SK-N-SH (cell line): Measurements from ENCODE around the gene FIBP. TPM values are rescaled to one million over a fixed set of nuclear protein-coding genes. Genes with fewer than 3 reads are reported as not detected.

Source experiments
- CTCF ChIA-PET: fragments of 300-600, 350-600 bp; formaldehyde crosslinking; extraction: SDS; loops from one replicate; lab custom pipeline; 2021; lab: Yijun Ruan, JAX
- POLR2A ChIA-PET: fragments of 350-600 bp; sonication (Branson Sonifier 250); formaldehyde crosslinking; extraction: SDS; loops from one replicate; lab custom pipeline; 2020; ENCODE audit warnings: antibody characterized with exemption, inconsistent platforms; lab: Yijun Ruan, JAX
- DNase-seq: peaks from one replicate; pipeline ENCODE4 v3.0.0; 2012
- H2AFZ ChIP-seq: fragments of 200-600 bp; sonication (generic); 2 replicates; pipeline ENCODE4 v1.8.1; 2016; ENCODE audit warnings: antibody characterized with exemption, mild to moderate bottlenecking, low read depth
- H3F3A ChIP-seq: fragments of 200-600 bp; sonication (generic); replicated peaks from 2 replicates; pipeline ENCODE3; 2016; ENCODE audit warnings: antibody characterized with exemption, mild to moderate bottlenecking; ENCODE audit not compliant: insufficient read depth
- H3K27ac ChIP-seq, 2 experiments: fragments of 200-500 bp in 1 of 2; fragments of 200-600 bp in 1 of 2; sonication (Bioruptor generic) in 1 of 2; sonication (generic), shearing (Covaris generic) in 1 of 2; 2 replicates each; pipeline versions ENCODE4 v1.5.1 to v1.6.1; 2014 to 2016; ENCODE audit warnings: low read depth in 2 of 2, inconsistent platforms in 1 of 2, low read length in 1 of 2, mild to moderate bottlenecking in 1 of 2, mixed read lengths in 1 of 2
- H3K27me3 ChIP-seq: fragments of 200-600 bp; sonication (generic), shearing (Covaris generic); 2 replicates; pipeline ENCODE4 v1.6.1; 2016; ENCODE audit warnings: mixed run types; ENCODE audit not compliant: insufficient read depth
- H3K36me3 ChIP-seq, 2 experiments: fragments of 200-500 bp in 1 of 2; fragments of 200-600 bp in 1 of 2; sonication (Bioruptor generic) in 1 of 2; sonication (generic) in 1 of 2; replicated peaks in 1 of 2; 2 replicates each; pipeline versions ENCODE3 to v1.5.1; 2014 to 2016; ENCODE audit warnings: low read length in 1 of 2, mild to moderate bottlenecking in 1 of 2; ENCODE audit not compliant: insufficient read depth in 2 of 2, control insufficient read depth in 1 of 2
- H3K4me1 ChIP-seq, 2 experiments: fragments of 200-500 bp in 1 of 2; fragments of 200-600 bp in 1 of 2; sonication (Bioruptor generic) in 1 of 2; sonication (generic), shearing (Covaris generic) in 1 of 2; 2 replicates each; pipeline versions ENCODE4 v1.5.1 to v1.6.1; 2014 to 2016; ENCODE audit warnings: low read depth in 1 of 2, low read length in 1 of 2, mixed run types in 1 of 2; ENCODE audit not compliant: insufficient read depth in 2 of 2, control insufficient read depth in 1 of 2
- H3K4me2 ChIP-seq: fragments of 200-600 bp; sonication (generic), shearing (Covaris generic); 2 replicates; pipeline ENCODE4 v1.6.1; 2017; ENCODE audit warnings: mixed run types
- H3K4me3 ChIP-seq, 2 experiments: fragments of 200-500 bp in 1 of 2; fragments of 200-600 bp in 1 of 2; sonication (Bioruptor generic) in 1 of 2; sonication (generic), shearing (Covaris generic) in 1 of 2; 2 replicates each; pipeline versions ENCODE4 v1.5.1 to v1.8.1; 2014 to 2016; ENCODE audit warnings: low read depth in 2 of 2, inconsistent platforms in 1 of 2, low read length in 1 of 2, mild to moderate bottlenecking in 1 of 2, mixed read lengths in 1 of 2, moderate library complexity in 1 of 2
- H3K79me2 ChIP-seq: fragments of 200-600 bp; sonication (generic); 2 replicates; pipeline ENCODE4 v1.8.1; 2017; ENCODE audit warnings: mild to moderate bottlenecking; ENCODE audit not compliant: insufficient read depth
- H3K9ac ChIP-seq: fragments of 200-600 bp; sonication (generic); 2 replicates; pipeline ENCODE4 v1.6.1; 2017; ENCODE audit warnings: mixed run types
- H3K9me2 ChIP-seq: fragments of 200-600 bp; sonication (generic); 2 replicates; pipeline ENCODE4 v1.6.1; 2017; ENCODE audit warnings: mixed run types
- H3K9me3 ChIP-seq: fragments of 200-600 bp; sonication (generic); 2 replicates; pipeline ENCODE4 v1.6.1; 2017; ENCODE audit warnings: mixed run types, mild to moderate bottlenecking, moderate library complexity
- H4K20me1 ChIP-seq: fragments of 200-600 bp; sonication (generic); 2 replicates; pipeline ENCODE4 v1.6.1; 2017; ENCODE audit warnings: mild to moderate bottlenecking, mixed run types; ENCODE audit not compliant: insufficient read depth
- CHD2 ChIP-seq: fragments of 150-350 bp; IDR thresholded peaks from 2 replicates; pipeline ENCODE4 v1.6.1; 2018; ENCODE audit warnings: low read length; ENCODE audit not compliant: partially characterized antibody
- ELF1 ChIP-seq: IDR thresholded peaks from 2 replicates; pipeline ENCODE4 v1.4.0; 2012
- FOSL2 ChIP-seq: IDR thresholded peaks from 2 replicates; pipeline ENCODE4 v1.4.0; 2012; ENCODE audit warnings: low read depth, mild to moderate bottlenecking, moderate library complexity, borderline replicate concordance
- FOXJ3 ChIP-seq: sonication (generic); formaldehyde crosslinking; IDR thresholded peaks from 2 replicates; pipeline ENCODE4 v1.5.1; 2020; ENCODE audit warnings: mild to moderate bottlenecking, missing genetic modification reagents
- GABPA ChIP-seq: IDR thresholded peaks from 2 replicates; pipeline ENCODE4 v1.4.0; 2012; ENCODE audit warnings: low read depth, mild to moderate bottlenecking
- GATA2 ChIP-seq: sonication (generic); formaldehyde crosslinking; IDR thresholded peaks from 2 replicates; pipeline ENCODE4 v1.5.0; 2020; ENCODE audit warnings: mild to moderate bottlenecking, missing genetic modification reagents
- JUND ChIP-seq: IDR thresholded peaks from 2 replicates; pipeline ENCODE4 v1.4.0; 2012
- MXI1 ChIP-seq: IDR thresholded peaks from 2 replicates; pipeline ENCODE4 v1.6.1; 2012; ENCODE audit warnings: mild to moderate bottlenecking, low read depth, low read length, improper control_type of control experiment
- POLR2AphosphoS5 ChIP-seq: IDR thresholded peaks from 2 replicates; pipeline ENCODE4 v1.6.1; 2012; ENCODE audit warnings: low read depth, low read length
- RAD21 ChIP-seq: IDR thresholded peaks from 2 replicates; pipeline ENCODE4 v1.6.1; 2012; ENCODE audit warnings: mild to moderate bottlenecking, low read length
- REST ChIP-seq: IDR thresholded peaks from 2 replicates; pipeline ENCODE4 v1.6.1; 2012; ENCODE audit warnings: mild to moderate bottlenecking, low read depth, low read length, moderate library complexity
- TAF1 ChIP-seq: IDR thresholded peaks from 2 replicates; pipeline ENCODE4 v1.6.1; 2012; ENCODE audit warnings: low read depth, mild to moderate bottlenecking, low read length, moderate library complexity, borderline replicate concordance
- TCF12 ChIP-seq: IDR thresholded peaks from 2 replicates; pipeline ENCODE4 v1.4.0; 2012
- TEAD4 ChIP-seq: IDR thresholded peaks from 2 replicates; pipeline ENCODE4 v1.4.0; 2012; ENCODE audit warnings: mild to moderate bottlenecking, borderline replicate concordance; ENCODE audit not compliant: insufficient read depth
- WGBS: methylation state at CpG from one replicate; pipeline ENCODE4 v1.1.6; 2017; ENCODE audit warnings: low lambda C conversion rate; 5-methylcytosine and 5-hydroxymethylcytosine counted together
- polyA plus RNA-seq, 3 experiments: library from polyadenylated mRNA; depleted of rRNA; stranded (reverse); fragments of >200 nt; gene quantifications; 2 replicates each; pipeline ENCODE4 v1.2.3, GENCODE V29; 2012
- TF ChIP-seq, protein P1 (sequence below): IDR thresholded peaks from 2 replicates; pipeline ENCODE4 v1.4.0; 2012; ENCODE audit warnings: low read depth, borderline replicate concordance
- TF ChIP-seq, protein P2 (sequence below): IDR thresholded peaks from 2 replicates; pipeline ENCODE4 v1.4.0; 2012; ENCODE audit warnings: low read depth, borderline replicate concordance
- TF ChIP-seq, protein P3 (sequence below): IDR thresholded peaks from 2 replicates; pipeline ENCODE4; 2012

Gene FIBP
- polyA plus RNA-seq, 1 of the 3 experiments (the other 2 are of a cell fraction): 190 TPM

GRCh38 chr11:65911682-65912568 lies 23.7 kb upstream of the FIBP start (continued):
- TF ChIP-seq REST (peak; percentile 64; the same call in 1 of the 2 replicates), RAD21 (peak; percentile 69)
- TF ChIP-seq, protein P1, sequence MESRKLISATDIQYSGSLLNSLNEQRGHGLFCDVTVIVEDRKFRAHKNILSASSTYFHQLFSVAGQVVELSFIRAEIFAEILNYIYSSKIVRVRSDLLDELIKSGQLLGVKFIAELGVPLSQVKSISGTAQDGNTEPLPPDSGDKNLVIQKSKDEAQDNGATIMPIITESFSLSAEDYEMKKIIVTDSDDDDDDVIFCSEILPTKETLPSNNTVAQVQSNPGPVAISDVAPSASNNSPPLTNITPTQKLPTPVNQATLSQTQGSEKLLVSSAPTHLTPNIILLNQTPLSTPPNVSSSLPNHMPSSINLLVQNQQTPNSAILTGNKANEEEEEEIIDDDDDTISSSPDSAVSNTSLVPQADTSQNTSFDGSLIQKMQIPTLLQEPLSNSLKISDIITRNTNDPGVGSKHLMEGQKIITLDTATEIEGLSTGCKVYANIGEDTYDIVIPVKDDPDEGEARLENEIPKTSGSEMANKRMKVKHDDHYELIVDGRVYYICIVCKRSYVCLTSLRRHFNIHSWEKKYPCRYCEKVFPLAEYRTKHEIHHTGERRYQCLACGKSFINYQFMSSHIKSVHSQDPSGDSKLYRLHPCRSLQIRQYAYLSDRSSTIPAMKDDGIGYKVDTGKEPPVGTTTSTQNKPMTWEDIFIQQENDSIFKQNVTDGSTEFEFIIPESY: no peak

- Histone ChIP-seq H3K9ac (no peak overlapping the region), H3K9me3 (no peaks in the 10 kb centered on the region), H3K4me3 (no peak overlapping the region), H3K79me2 (peaks cover 22% of the 10 kb centered on the region), H2AFZ (no peak overlapping the region), H3F3A (peaks cover 38% of the 10 kb centered on the region), H3K9me2 (no peaks in the 10 kb centered on the region), H3K27ac (no peak overlapping the region), H3K36me3 (no peaks in the 10 kb centered on the region), H3K4me2 (no peak overlapping the region), H4K20me1 (no peaks in the 10 kb centered on the region), H3K4me1 (peaks cover 5 to 27% of the 10 kb centered on the region in 2 experiments; a peak in 3 of 4 replicates), H3K27me3 (no peaks in the 10 kb centered on the region)
- ChIA-PET CTCF (interaction anchor here (1.7 to 2.5 kb wide), 2 partner anchors 20 to 82 kb away, joined by 4 to 16 read pairs; partner anchors contain the start of gene FIBP), POLR2A (no interaction called here)
- 93% methylated on average over 6 of the region's 6 CpGs for WGBS
- no peak for DNase-seq
- TF ChIP-seq ELF1: no peak
- no peak for TF ChIP-seq TEAD4
- TF ChIP-seq JUND: no peak
- TF ChIP-seq GATA2 (CRISPR knock-in tag): no peak
- TF ChIP-seq GABPA: no peak
- no peak for TF ChIP-seq FOXJ3 (CRISPR knock-in tag)
- no peak for TF ChIP-seq MXI1
- TF ChIP-seq TAF1: no peak
- TF ChIP-seq POLR2AphosphoS5: no peak
- no peak for TF ChIP-seq CHD2
- TF ChIP-seq, protein P2, sequence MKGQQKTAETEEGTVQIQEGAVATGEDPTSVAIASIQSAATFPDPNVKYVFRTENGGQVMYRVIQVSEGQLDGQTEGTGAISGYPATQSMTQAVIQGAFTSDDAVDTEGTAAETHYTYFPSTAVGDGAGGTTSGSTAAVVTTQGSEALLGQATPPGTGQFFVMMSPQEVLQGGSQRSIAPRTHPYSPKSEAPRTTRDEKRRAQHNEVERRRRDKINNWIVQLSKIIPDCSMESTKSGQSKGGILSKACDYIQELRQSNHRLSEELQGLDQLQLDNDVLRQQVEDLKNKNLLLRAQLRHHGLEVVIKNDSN: no peak
- TF ChIP-seq RAD21: no peak
- TF ChIP-seq, protein P3, sequence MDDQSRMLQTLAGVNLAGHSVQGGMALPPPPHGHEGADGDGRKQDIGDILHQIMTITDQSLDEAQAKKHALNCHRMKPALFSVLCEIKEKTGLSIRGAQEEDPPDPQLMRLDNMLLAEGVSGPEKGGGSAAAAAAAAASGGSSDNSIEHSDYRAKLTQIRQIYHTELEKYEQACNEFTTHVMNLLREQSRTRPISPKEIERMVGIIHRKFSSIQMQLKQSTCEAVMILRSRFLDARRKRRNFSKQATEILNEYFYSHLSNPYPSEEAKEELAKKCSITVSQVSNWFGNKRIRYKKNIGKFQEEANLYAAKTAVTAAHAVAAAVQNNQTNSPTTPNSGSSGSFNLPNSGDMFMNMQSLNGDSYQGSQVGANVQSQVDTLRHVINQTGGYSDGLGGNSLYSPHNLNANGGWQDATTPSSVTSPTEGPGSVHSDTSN: no peak
- no peak for TF ChIP-seq TCF12
- TF ChIP-seq FOSL2: no peak
Measured at GRCh38 chr11:65907878-65908277, 19.6 kb upstream of the FIBP start.
